Adrenal gland (tissue), 12 donors: ENCODE measurements around the gene RHBDL3. TPM values are rescaled to one million over a fixed set of nuclear protein-coding genes. Genes with fewer than 3 reads are reported as not detected.
A peak's percentile ranks its signal among the peaks of the same experiment; 100 is the strongest.
"Not testable (repeated sequence)": the region's sequence is repeated elsewhere in the genome, so short reads cannot be mapped to it uniquely, and the experiment has no call there.

Source experiments
- DNase-seq, 7 donors: peaks; one replicate each; pipeline ENCODE4 v3.0.0-alpha.2; 2019 to 2020
- H3K27ac ChIP-seq, 5 donors: fragments of 200-600 bp; sonication (generic) in 4 of 5; 1 replicate in 3 of 5; 2 replicates in 2 of 5; pipeline versions ENCODE4 v1.5.1 to v1.8.0; 2016 to 2020; ENCODE audit warnings: mild to moderate bottlenecking in 1 of 5
- H3K27me3 ChIP-seq: fragments of 200-600 bp; 2 replicates; pipeline ENCODE4 v1.8.0; 2021
- H3K36me3 ChIP-seq, 2 donors: fragments of 200-600 bp; replicated peaks in 1 of 2; 1 replicate in 1 of 2; 2 replicates in 1 of 2; pipeline versions ENCODE4 v1.5.1 to v1.8.0; 2018 to 2022
- H3K4me1 ChIP-seq, 2 donors: fragments of 200-600 bp; replicated peaks in 1 of 2; 1 replicate in 1 of 2; 2 replicates in 1 of 2; pipeline versions ENCODE4 v1.5.1 to v1.8.0; 2018 to 2021
- H3K4me3 ChIP-seq, 4 donors: fragments of 200-600 bp; sonication (generic) in 3 of 4; one replicate each; pipeline ENCODE4 v1.5.1; 2016 to 2018
- H3K9me3 ChIP-seq, 3 donors: fragments of 200-600 bp; sonication (generic) in 1 of 3; replicated peaks in 1 of 3; 1 replicate in 2 of 3; 2 replicates in 1 of 3; pipeline versions ENCODE4 v1.5.1 to v1.8.0; 2016 to 2021
- CTCF ChIP-seq, 6 experiments: fragments of 450-650 bp in 4 of 6; fragments of 200-600 bp in 2 of 6; sonication (generic) in 1 of 6; IDR thresholded peaks; 1 replicate in 5 of 6; 2 replicates in 1 of 6; pipeline versions ENCODE4 v1.5.1 to v1.8.0; 2016 to 2021; ENCODE audit warnings: antibody characterized with exemption in 6 of 6, mild to moderate bottlenecking in 2 of 6, moderate library complexity in 1 of 6
- POLR2A ChIP-seq, 2 donors: fragments of 450-650 bp; IDR thresholded peaks; one replicate each; pipeline ENCODE4 v1.6.1; 2017; ENCODE audit warnings: antibody characterized with exemption in 2 of 2, mild to moderate bottlenecking in 2 of 2, moderate library complexity in 1 of 2
- WGBS, 4 donors: extraction: QIAGEN DNeasy Blood & Tissue Kit in 2 of 4; methylation state at CpG; one replicate each; pipeline versions ENCODE4 v1.1.5 to v1.1.7; 2013 to 2017; 5-methylcytosine and 5-hydroxymethylcytosine counted together
- intact Hi-C, 2 donors: fragments of 100-400 bp; cut with DNase I; formaldehyde crosslinking; loops; one replicate each; pipeline versions ENCODE4 v1.14.1 to v1.15.0; 2022 to 2023
- polyA plus RNA-seq, 3 donors: library from polyadenylated mRNA; stranded (reverse); fragments of 200-250 nt in 2 of 3; fragments of 350-450 nt in 1 of 3; fragmentation: Illumina TruSeq in 1 of 3; extraction: RNeasy Lipid Tissue Mini Kit (QIAGEN cat#74804) in 1 of 3; gene quantifications; one replicate each; pipeline ENCODE4 v1.2.3, GENCODE V29; 2013 to 2014
- total RNA-seq, 9 donors: library from RNA; depleted of rRNA in 4 of 9; stranded (reverse); fragments of >200 nt in 4 of 9; fragments of 120-200 nt in 1 of 9; fragmentation: NEBNext Ultra II Directional in 1 of 9; extraction: Animal tissue kit (Norgen Biotek cat#: 25700) in 1 of 9; gene quantifications; one replicate each; pipeline versions ENCODE4 v1.1.0 to v1.2.4, GENCODE V29; 2013 to 2023
- donor health status: healthy with polysubstance abuse.
- donor health status: Bipolar disorder and iron deficiency.
- donor health status: DM: yes; HTN: yes; CAD: no.
- donor health status: DM: no; HTN: no; CAD: no.
- donor health status: DM: no; HTN: no; CAD: no.
- donor health status: DM: yes; HTN: yes; CAD: no.

RHBDL3 gene
- total and polyA plus RNA-seq, 12 donors, result 1.7 to 10.2 (median 5.1) TPM

GRCh38 chr17:32261936-32262510 is 3.6 kb upstream of the RHBDL3 start:
- no peak for DNase-seq
- WGBS, 4 donors, result 83 to 90% (median 88%) methylated on average over 13 of the region's 13 CpGs

GRCh38 chr17:32263515-32263914 is 2.1 kb upstream of the RHBDL3 start:
- H3K27ac ChIP-seq, intact Hi-C loops, H3K36me3 ChIP-seq, DNase-seq, H3K9me3 ChIP-seq, H3K27me3 ChIP-seq, H3K4me3 ChIP-seq: not testable (repeated sequence)
- peaks cover 12 to 21% of the 10 kb centered on the region in 2 donors for H3K4me1 ChIP-seq
- 89 to 96% (median 94%) methylated on average over 17 of the region's 17 CpGs for WGBS, 4 donors

More at GRCh38 chr17:32261936-32262510, 3.6 kb upstream of the RHBDL3 start:
- Histone ChIP-seq H3K27ac (no peak overlapping the region), H3K9me3 (no peaks in the 10 kb centered on the region), H3K27me3 (no peaks in the 10 kb centered on the region), H3K4me1 (peaks cover 7 to 16% of the 10 kb centered on the region in 2 donors), H3K4me3 (no peak overlapping the region), H3K36me3 (no peaks in the 10 kb centered on the region)
- TF ChIP-seq CTCF (IDR thresholded peaks at IDR 0.05) (no peak), POLR2A (IDR thresholded peaks at IDR 0.05) (no peak)
- intact Hi-C loops, result no loop called here

GRCh38 chr17:32264140-32264799 is 1.4 kb upstream of the RHBDL3 start:
- no peaks in the 10 kb centered on the region for H3K9me3 ChIP-seq
- H3K4me3 ChIP-seq, result no peak overlapping the region
- H3K4me1 ChIP-seq, result peaks cover 12 to 20% of the 10 kb centered on the region in 2 donors
- H3K27ac ChIP-seq, result no peak overlapping the region
- DNase-seq, result no peak
- WGBS, 4 donors, result 46 to 71% (median 60%) methylated on average over 3 to 6 of the region's 6 CpGs
- TF ChIP-seq POLR2A (IDR thresholded peaks at IDR 0.05) (no peak), CTCF (IDR thresholded peaks at IDR 0.05) (peak in 3 of 6 experiments; percentile 10 to 14 (median 11))
- no peaks in the 10 kb centered on the region for H3K36me3 ChIP-seq
- intact Hi-C loops, result no loop called here
- H3K27me3 ChIP-seq, result no peaks in the 10 kb centered on the region

GRCh38 chr17:32264823-32265191 is 825 bp upstream of the RHBDL3 start:
- Histone ChIP-seq H3K4me1 (peaks cover 7 to 18% of the 10 kb centered on the region in 2 donors), H3K27ac (peak overlapping the region in 1 of 5 donors; percentile 64), H3K36me3 (no peaks in the 10 kb centered on the region), H3K27me3 (no peaks in the 10 kb centered on the region), H3K9me3 (no peaks in the 10 kb centered on the region), H3K4me3 (peak overlapping the region in 1 of 4 donors; percentile 83)
- no peak for DNase-seq
- TF ChIP-seq CTCF (IDR thresholded peaks at IDR 0.05), result no peak
- TF ChIP-seq POLR2A (IDR thresholded peaks at IDR 0.05), result no peak
- WGBS, 4 donors, result 47 to 58% (median 50%) methylated on average over 8 of the region's 8 CpGs
- intact Hi-C loops, result no loop called here

- intact Hi-C loops, result no loop called here
- H3K9me3 ChIP-seq, result no peaks in the 10 kb centered on the region
- H3K4me1 ChIP-seq, result peaks cover 6 to 18% of the 10 kb centered on the region in 2 donors
- DNase-seq, result no peak
- H3K27ac ChIP-seq, result peak overlapping the region in 1 of 5 donors; percentile 41
- no peaks in the 10 kb centered on the region for H3K36me3 ChIP-seq
- WGBS, 4 donors, result 0% methylated on average over 18 to 40 of the region's 55 CpGs; no CpG with 5 or more reads in 2 of the 4 donors
- peak overlapping the region in 3 of 4 donors; percentile 34 to 83 (median 67) for H3K4me3 ChIP-seq
- H3K27me3 ChIP-seq, result no peaks in the 10 kb centered on the region
- TF ChIP-seq POLR2A (IDR thresholded peaks at IDR 0.05), result no peak
- TF ChIP-seq CTCF (IDR thresholded peaks at IDR 0.05), result no peak
Observed at GRCh38 chr17:32266051-32266388, 388 bp downstream of the RHBDL3 start.
